ENCODE measurements around the gene SBNO1. TPM values are rescaled to one million over a fixed set of nuclear protein-coding genes. Genes with fewer than 3 reads are reported as not detected.
A peak's percentile ranks its signal among the peaks of the same experiment; 100 is the strongest.
"Not testable (repeated sequence)": the region's sequence is repeated elsewhere in the genome, so short reads cannot be mapped to it uniquely, and the experiment has no call there.

SBNO1 gene
- total and polyA plus RNA-seq, 2 donors (not counting 3 experiments of a cell fraction or from before 2014, with no cell fraction given), result 4.8 to 34.2 TPM

- BruUV-seq (replicated peaks); H3K4me3 ChIP-seq (replicated peaks in 1 of 3; ENCODE audit: insufficient read depth in 1 of 3, low read depth in 1 of 3, low read length in 3 of 3): not testable (repeated sequence)
These were observed 44.8 kb upstream of the SBNO1 start for GRCh38 chr12:123409284-123410040.

GRCh38 chr12:123408619-123409018 is 44.0 kb upstream of the SBNO1 start:
- H3K4me3 ChIP-seq (replicated peaks in 1 of 3; ENCODE audit: insufficient read depth in 1 of 3, low read depth in 1 of 3, low read length in 3 of 3); intact Hi-C loops (cut with micrococcal nuclease); H3K27me3 ChIP-seq (ENCODE audit: control insufficient read depth in 2 of 2, insufficient read depth in 2 of 2, low read length in 2 of 2); DNase-seq (ENCODE audit: low read depth, low spot score); H2AFZ ChIP-seq (ENCODE audit: low read depth, low read length); H3K4me1 ChIP-seq (ENCODE audit: control insufficient read depth, extremely low read depth, insufficient read depth, low read length); H3K9me1 ChIP-seq (replicated peaks; ENCODE audit: control insufficient read depth, extremely low read depth, insufficient read depth, low read length); dilution Hi-C loops (cut with MboI; ENCODE audit: extremely low pct_ligation_motif_present, low sequenced_read_pairs); H3K79me2 ChIP-seq (ENCODE audit: control insufficient read depth, insufficient read depth, low read length); H3K4me2 ChIP-seq (ENCODE audit: insufficient read depth, low read length); H3K27ac ChIP-seq (ENCODE audit: insufficient read depth, low read depth, low read length); H4K20me1 ChIP-seq (replicated peaks; ENCODE audit: control insufficient read depth, extremely low read depth, insufficient read depth, low read length); H3K9me3 ChIP-seq (replicated peaks; ENCODE audit: control insufficient read depth, insufficient read depth, low read length); H3K9ac ChIP-seq (replicated peaks; ENCODE audit: extremely low read depth, insufficient read depth, low read length): not testable (repeated sequence)
- CTCF ChIA-PET, result interaction anchor here (0.8 to 0.9 kb wide), 2 partner anchors 23 to 173 kb away, joined by 3 read pairs; no protein-coding TSS in a partner anchor
- BruUV-seq (replicated peaks), result TSS peak; percentile 35
- H3K36me3 ChIP-seq (ENCODE audit: control insufficient read depth in 2 of 2, extremely low read depth in 1 of 2, insufficient read depth in 2 of 2, low read length in 2 of 2), result peaks cover 21 to 31% of the 10 kb centered on the region in 2 experiments
- POLR2A ChIA-PET, result interaction anchor here (0.5 kb wide), 1 partner anchor 168 kb away, joined by 3 read pairs; no protein-coding TSS in a partner anchor
- FAIRE-seq, result peak; percentile 64

More at GRCh38 chr12:123409284-123410040, 44.8 kb upstream of the SBNO1 start:
- FAIRE-seq; H3K4me1 ChIP-seq (ENCODE audit: control insufficient read depth, extremely low read depth, insufficient read depth, low read length); H3K27me3 ChIP-seq (ENCODE audit: control insufficient read depth in 2 of 2, insufficient read depth in 2 of 2, low read length in 2 of 2); H3K79me2 ChIP-seq (ENCODE audit: control insufficient read depth, insufficient read depth, low read length); H3K27ac ChIP-seq (ENCODE audit: insufficient read depth, low read depth, low read length); H3K9me3 ChIP-seq (replicated peaks; ENCODE audit: control insufficient read depth, insufficient read depth, low read length); H2AFZ ChIP-seq (ENCODE audit: low read depth, low read length); H3K9ac ChIP-seq (replicated peaks; ENCODE audit: extremely low read depth, insufficient read depth, low read length); H4K20me1 ChIP-seq (replicated peaks; ENCODE audit: control insufficient read depth, extremely low read depth, insufficient read depth, low read length); dilution Hi-C loops (cut with MboI; ENCODE audit: extremely low pct_ligation_motif_present, low sequenced_read_pairs); H3K4me2 ChIP-seq (ENCODE audit: insufficient read depth, low read length); DNase-seq (ENCODE audit: low read depth, low spot score); intact Hi-C loops (cut with micrococcal nuclease); H3K9me1 ChIP-seq (replicated peaks; ENCODE audit: control insufficient read depth, extremely low read depth, insufficient read depth, low read length): not testable (repeated sequence)
- POLR2A ChIA-PET, result interaction anchor here (0.5 to 0.7 kb wide), 2 partner anchors 12 to 169 kb away, joined by 3 to 5 read pairs; no protein-coding TSS in a partner anchor
- H3K36me3 ChIP-seq (ENCODE audit: control insufficient read depth in 2 of 2, extremely low read depth in 1 of 2, insufficient read depth in 2 of 2, low read length in 2 of 2), result peaks cover 17 to 23% of the 10 kb centered on the region in 2 experiments
- CTCF ChIA-PET, result interaction anchor here (0.6 to 1.2 kb wide), 5 partner anchors 12 to 172 kb away, joined by 3 read pairs; partner anchors contain the start of gene SBNO1

GRCh38 chr12:123407934-123408333 is 43.3 kb upstream of the SBNO1 start:
- H3K27ac ChIP-seq (ENCODE audit: insufficient read depth, low read depth, low read length); dilution Hi-C loops (cut with MboI; ENCODE audit: extremely low pct_ligation_motif_present, low sequenced_read_pairs); H4K20me1 ChIP-seq (replicated peaks; ENCODE audit: control insufficient read depth, extremely low read depth, insufficient read depth, low read length); intact Hi-C loops (cut with micrococcal nuclease); H3K4me1 ChIP-seq (ENCODE audit: control insufficient read depth, extremely low read depth, insufficient read depth, low read length); H3K9ac ChIP-seq (replicated peaks; ENCODE audit: extremely low read depth, insufficient read depth, low read length); POLR2A ChIA-PET; H2AFZ ChIP-seq (ENCODE audit: low read depth, low read length); BruUV-seq (replicated peaks); H3K27me3 ChIP-seq (ENCODE audit: control insufficient read depth in 2 of 2, insufficient read depth in 2 of 2, low read length in 2 of 2); FAIRE-seq; H3K9me3 ChIP-seq (replicated peaks; ENCODE audit: control insufficient read depth, insufficient read depth, low read length); H3K4me3 ChIP-seq (replicated peaks in 1 of 3; ENCODE audit: insufficient read depth in 1 of 3, low read depth in 1 of 3, low read length in 3 of 3); H3K9me1 ChIP-seq (replicated peaks; ENCODE audit: control insufficient read depth, extremely low read depth, insufficient read depth, low read length); H3K4me2 ChIP-seq (ENCODE audit: insufficient read depth, low read length); CTCF ChIA-PET; DNase-seq (ENCODE audit: low read depth, low spot score): not testable (repeated sequence)
- H3K79me2 ChIP-seq (ENCODE audit: control insufficient read depth, insufficient read depth, low read length), result peaks cover 12% of the 10 kb centered on the region
- H3K36me3 ChIP-seq (ENCODE audit: control insufficient read depth in 2 of 2, extremely low read depth in 1 of 2, insufficient read depth in 2 of 2, low read length in 2 of 2), result peaks cover 23 to 37% of the 10 kb centered on the region in 2 experiments

GRCh38 chr12:123407269-123407668 is 42.6 kb upstream of the SBNO1 start:
- BruUV-seq (replicated peaks); H3K9me1 ChIP-seq (replicated peaks; ENCODE audit: control insufficient read depth, extremely low read depth, insufficient read depth, low read length); H3K27me3 ChIP-seq (ENCODE audit: control insufficient read depth in 2 of 2, insufficient read depth in 2 of 2, low read length in 2 of 2); H2AFZ ChIP-seq (ENCODE audit: low read depth, low read length); H3K9ac ChIP-seq (replicated peaks; ENCODE audit: extremely low read depth, insufficient read depth, low read length); DNase-seq (ENCODE audit: low read depth, low spot score); dilution Hi-C loops (cut with MboI; ENCODE audit: extremely low pct_ligation_motif_present, low sequenced_read_pairs); H3K4me2 ChIP-seq (ENCODE audit: insufficient read depth, low read length); intact Hi-C loops (cut with micrococcal nuclease); H3K9me3 ChIP-seq (replicated peaks; ENCODE audit: control insufficient read depth, insufficient read depth, low read length); H3K27ac ChIP-seq (ENCODE audit: insufficient read depth, low read depth, low read length); POLR2A ChIA-PET; H4K20me1 ChIP-seq (replicated peaks; ENCODE audit: control insufficient read depth, extremely low read depth, insufficient read depth, low read length); H3K4me1 ChIP-seq (ENCODE audit: control insufficient read depth, extremely low read depth, insufficient read depth, low read length); H3K4me3 ChIP-seq (replicated peaks in 1 of 3; ENCODE audit: insufficient read depth in 1 of 3, low read depth in 1 of 3, low read length in 3 of 3): not testable (repeated sequence)
- Histone ChIP-seq H3K79me2 (ENCODE audit: control insufficient read depth, insufficient read depth, low read length) (peaks cover 17% of the 10 kb centered on the region), H3K36me3 (ENCODE audit: control insufficient read depth in 2 of 2, extremely low read depth in 1 of 2, insufficient read depth in 2 of 2, low read length in 2 of 2) (peaks cover 24 to 42% of the 10 kb centered on the region in 2 experiments)
- CTCF ChIA-PET, result interaction anchor here (0.7 to 1.1 kb wide), 2 partner anchors 9 to 175 kb away, joined by 4 read pairs; no protein-coding TSS in a partner anchor
- FAIRE-seq, result peak; percentile 15
